Subcutaneous abdominal adipose tissue (tissue), 5 donors: ENCODE data around the gene SLC6A12.
"Not testable (repeated sequence)": the region's sequence is repeated elsewhere in the genome, so short reads cannot be mapped to it uniquely, and the experiment has no call there.

Experiments used
- H3K27ac ChIP-seq: one replicate; pipeline ENCODE4 v1.7.0; 2013; ENCODE audit warnings: low read depth, mild to moderate bottlenecking, inconsistent platforms, low read length, moderate library complexity
- H3K27me3 ChIP-seq, 5 donors: one replicate each; pipeline ENCODE4 v1.7.0; 2013; ENCODE audit warnings: low read length in 5 of 5, inconsistent platforms in 1 of 5; ENCODE audit not compliant: control insufficient read depth in 5 of 5, insufficient read depth in 4 of 5
- H3K36me3 ChIP-seq, 5 donors: one replicate each; pipeline ENCODE4 v1.7.0; 2013; ENCODE audit warnings: low read length in 5 of 5; ENCODE audit not compliant: control insufficient read depth in 5 of 5, insufficient read depth in 5 of 5
- H3K4me1 ChIP-seq, 5 donors: one replicate each; pipeline ENCODE4 v1.7.0; 2013; ENCODE audit warnings: low read length in 5 of 5, mild to moderate bottlenecking in 3 of 5, moderate library complexity in 1 of 5; ENCODE audit not compliant: control insufficient read depth in 5 of 5, insufficient read depth in 5 of 5
- H3K4me3 ChIP-seq, 5 donors: one replicate each; pipeline ENCODE4 v1.7.0; 2013; ENCODE audit warnings: low read length in 5 of 5, low read depth in 1 of 5
- H3K9ac ChIP-seq, 5 donors: one replicate each; pipeline ENCODE4 v1.7.0; 2013; ENCODE audit warnings: low read length in 5 of 5, mild to moderate bottlenecking in 4 of 5, moderate library complexity in 3 of 5
- H3K9me3 ChIP-seq, 5 donors: one replicate each; pipeline ENCODE4 v1.7.0; 2013; ENCODE audit warnings: low read length in 5 of 5; ENCODE audit not compliant: control insufficient read depth in 5 of 5
- donor health status: healthy.
- donor health status: healthy.
- donor health status: healthy.
- donor health status: healthy.
- donor health status: healthy.

The SLC6A12 gene

DNA sequence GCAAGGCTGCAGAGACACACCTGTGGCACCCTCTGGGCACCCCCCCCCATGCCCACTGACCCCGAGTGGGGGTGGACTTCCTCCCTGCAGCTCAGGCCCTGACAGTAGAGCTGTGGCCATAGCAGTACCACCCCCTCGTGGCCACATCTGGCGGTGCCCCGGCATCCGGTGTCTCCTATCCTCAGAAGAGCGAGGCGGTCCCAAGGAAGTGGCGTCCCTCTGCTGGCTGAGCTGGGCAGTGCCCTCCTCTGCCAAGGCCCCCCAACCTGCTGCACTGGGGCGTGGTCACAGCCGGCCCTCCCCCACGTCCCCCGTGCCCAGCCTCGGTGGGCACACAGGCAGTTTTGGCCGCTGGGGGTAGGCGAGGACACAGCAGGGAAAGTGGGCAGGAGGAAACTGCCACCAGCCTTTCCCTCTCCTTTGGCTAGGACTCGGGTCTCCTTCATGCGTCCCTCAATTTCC lies 6.0 kb upstream of the SLC6A12 start:
- Histone ChIP-seq H3K9ac (no peak overlapping the region), H3K27ac (no peak overlapping the region), H3K4me3 (no peak overlapping the region), H3K4me1 (peaks cover 0 to 6% (median 5%) of the 10 kb centered on the region in 5 donors), H3K27me3 (peaks cover 3 to 15% (median 12%) of the 10 kb centered on the region in 5 donors), H3K9me3 (no peaks in the 10 kb centered on the region), H3K36me3 (no peaks in the 10 kb centered on the region)

DNA sequence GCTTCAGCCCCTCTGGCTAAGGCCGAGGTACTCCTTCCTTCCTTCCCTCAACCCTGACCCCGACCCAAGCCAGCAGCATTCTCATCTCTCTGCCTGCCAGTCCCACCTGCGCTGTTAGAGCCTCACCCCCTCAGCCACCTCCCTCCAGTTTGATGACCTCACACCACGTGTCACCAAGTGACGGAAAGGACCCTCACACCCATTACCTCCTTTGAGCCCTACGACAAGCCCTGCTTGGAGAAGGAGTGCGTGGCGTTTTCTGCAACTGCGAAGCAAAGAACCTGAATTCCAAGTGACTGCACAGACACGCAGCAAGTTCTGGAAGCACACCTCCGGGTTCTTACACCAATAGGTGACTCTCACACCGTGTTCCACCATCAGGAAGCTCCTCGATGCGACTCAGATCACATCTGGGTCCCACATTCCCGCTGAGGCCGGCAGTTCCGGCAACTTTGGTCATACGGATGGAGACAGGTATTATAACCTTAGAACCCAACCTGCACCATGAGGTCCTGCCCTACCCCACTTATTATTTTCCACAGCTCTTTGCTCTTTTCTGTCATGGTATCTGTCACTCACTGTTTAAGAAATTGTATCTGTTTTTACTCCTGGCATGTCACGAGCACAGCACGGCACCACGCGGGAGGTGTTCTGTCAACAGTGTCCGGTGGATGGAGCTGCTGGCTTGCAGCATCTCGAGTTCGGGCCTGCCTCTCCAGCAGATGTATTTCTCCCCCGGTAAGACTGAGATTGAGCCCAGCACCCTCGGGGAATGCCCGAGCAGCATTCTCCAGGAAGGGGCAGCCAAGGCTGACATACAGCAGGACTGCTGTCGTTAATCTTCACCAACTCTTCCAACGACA lies 5.0 kb upstream of the SLC6A12 start:
- no peak overlapping the region for H3K27ac ChIP-seq
- H3K36me3 ChIP-seq, result no peaks in the 10 kb centered on the region
- peaks cover 0 to 9% (median 5%) of the 10 kb centered on the region in 5 donors for H3K4me1 ChIP-seq
- H3K27me3 ChIP-seq, result peaks cover 3 to 23% (median 14%) of the 10 kb centered on the region in 5 donors
- no peak overlapping the region for H3K4me3 ChIP-seq
- no peaks in the 10 kb centered on the region for H3K9me3 ChIP-seq
- no peak overlapping the region for H3K9ac ChIP-seq

DNA sequence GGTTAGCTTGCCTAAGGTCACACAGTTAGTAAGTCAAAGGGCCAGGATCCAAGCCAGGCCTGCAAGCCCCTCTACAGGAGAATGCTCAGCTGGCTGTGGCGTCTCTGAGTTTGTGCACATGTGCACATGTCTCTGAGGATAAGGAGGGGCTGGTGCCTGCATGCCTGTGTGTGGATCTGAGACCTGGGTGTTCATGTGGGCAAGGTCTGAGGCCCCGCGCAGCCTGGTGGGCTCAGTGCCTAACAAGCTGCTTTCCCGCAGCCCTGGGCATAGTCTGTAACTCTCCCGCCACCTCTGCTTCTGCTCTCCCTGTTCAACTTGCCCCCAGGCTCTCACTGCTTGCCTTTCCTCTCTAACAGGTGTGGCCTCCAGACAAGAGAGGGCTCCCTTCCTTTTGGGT lies 4.3 kb upstream of the SLC6A12 start:
- H3K9ac ChIP-seq, result no peak overlapping the region
- no peaks in the 10 kb centered on the region for H3K9me3 ChIP-seq
- H3K27ac ChIP-seq, result no peak overlapping the region
- no peak overlapping the region for H3K4me3 ChIP-seq
- no peaks in the 10 kb centered on the region for H3K36me3 ChIP-seq
- peaks cover 9 to 30% (median 18%) of the 10 kb centered on the region in 5 donors for H3K27me3 ChIP-seq
- peaks cover 0 to 16% (median 13%) of the 10 kb centered on the region in 5 donors for H3K4me1 ChIP-seq

DNA sequence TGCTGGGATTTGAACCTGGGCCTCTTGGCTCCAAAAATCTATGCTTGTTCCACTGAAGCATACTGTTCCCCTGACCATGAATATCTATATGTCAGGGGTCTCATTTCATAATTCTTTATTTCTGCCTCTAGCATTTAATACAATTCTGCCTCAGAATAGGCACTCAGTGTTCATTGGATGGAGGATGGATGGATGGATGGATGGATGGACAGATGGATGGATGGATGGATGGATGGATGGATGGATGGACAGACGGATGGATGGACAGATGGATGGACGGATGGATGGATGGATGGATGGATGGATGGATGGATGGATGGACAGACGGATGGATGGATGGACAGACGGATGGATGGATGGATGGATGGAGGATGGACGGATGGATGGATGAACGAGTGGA lies 3.1 kb upstream of the SLC6A12 start:
- not testable (repeated sequence) for H3K9ac ChIP-seq, H3K27ac ChIP-seq, H3K9me3 ChIP-seq, H3K36me3 ChIP-seq, H3K4me3 ChIP-seq
- peaks cover 0 to 23% (median 20%) of the 10 kb centered on the region in 5 donors for H3K4me1 ChIP-seq
- peaks cover 12 to 37% (median 19%) of the 10 kb centered on the region in 5 donors for H3K27me3 ChIP-seq

DNA sequence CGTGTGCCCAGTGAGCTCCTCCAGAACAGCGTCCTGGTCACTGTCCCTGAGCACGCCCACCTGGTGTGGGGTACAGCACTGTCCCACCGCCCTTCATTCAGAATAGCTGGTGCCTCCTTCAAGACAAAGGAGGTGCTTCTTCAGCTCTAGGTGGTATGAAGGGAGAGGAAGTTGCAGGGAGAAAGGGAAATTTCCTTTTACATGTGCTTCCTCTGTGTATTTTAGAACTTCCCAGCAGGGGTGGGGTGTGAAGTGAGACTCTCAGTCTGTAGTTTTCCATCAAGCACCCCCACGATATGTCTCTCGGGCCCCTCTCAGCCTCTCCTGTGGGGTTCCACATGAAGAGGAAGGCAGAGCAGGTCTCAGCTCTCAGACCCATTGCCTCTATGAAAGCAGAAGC lies 1.2 kb upstream of the SLC6A12 start:
- H3K27ac ChIP-seq, result no peak overlapping the region
- no peaks in the 10 kb centered on the region for H3K9me3 ChIP-seq
- H3K27me3 ChIP-seq, result peaks cover 9 to 45% (median 16%) of the 10 kb centered on the region in 5 donors

DNA sequence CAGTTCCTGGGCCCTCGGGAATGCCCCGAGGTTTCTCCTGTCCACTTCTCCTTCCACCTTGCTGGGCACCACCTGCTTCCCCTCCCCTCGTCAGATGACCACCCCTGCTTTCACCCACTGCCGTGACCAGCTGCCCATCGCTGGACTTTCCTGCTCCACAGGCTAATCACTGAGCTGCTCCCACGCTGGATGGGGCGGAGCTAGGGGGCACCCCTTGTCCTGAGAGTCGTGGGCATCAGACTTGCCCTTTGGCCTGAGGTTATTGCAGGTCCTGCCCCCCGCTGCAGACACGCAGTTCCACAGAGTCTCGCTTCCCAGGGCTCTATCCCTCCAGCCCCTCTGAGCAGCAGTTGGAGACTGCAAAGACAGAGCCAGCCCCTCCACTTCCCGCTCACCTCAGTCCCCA lies 427 bp downstream of the SLC6A12 start:
- peak overlapping the region in 4 of 5 donors; percentile 11 to 37 (median 14) for H3K4me3 ChIP-seq
- no peak overlapping the region for H3K9ac ChIP-seq
- no peaks in the 10 kb centered on the region for H3K9me3 ChIP-seq
- H3K27ac ChIP-seq, result no peak overlapping the region
- peaks cover 9 to 44% (median 20%) of the 10 kb centered on the region in 5 donors for H3K27me3 ChIP-seq
- no peaks in the 10 kb centered on the region for H3K36me3 ChIP-seq
- H3K4me1 ChIP-seq, result peaks cover 0 to 17% (median 15%) of the 10 kb centered on the region in 5 donors

More for the DNA sequence above, 1.2 kb upstream of the SLC6A12 start:
- Histone ChIP-seq H3K4me3 (no peak overlapping the region), H3K4me1 (peaks cover 0 to 23% (median 18%) of the 10 kb centered on the region in 5 donors), H3K9ac (no peak overlapping the region), H3K36me3 (no peaks in the 10 kb centered on the region)

DNA sequence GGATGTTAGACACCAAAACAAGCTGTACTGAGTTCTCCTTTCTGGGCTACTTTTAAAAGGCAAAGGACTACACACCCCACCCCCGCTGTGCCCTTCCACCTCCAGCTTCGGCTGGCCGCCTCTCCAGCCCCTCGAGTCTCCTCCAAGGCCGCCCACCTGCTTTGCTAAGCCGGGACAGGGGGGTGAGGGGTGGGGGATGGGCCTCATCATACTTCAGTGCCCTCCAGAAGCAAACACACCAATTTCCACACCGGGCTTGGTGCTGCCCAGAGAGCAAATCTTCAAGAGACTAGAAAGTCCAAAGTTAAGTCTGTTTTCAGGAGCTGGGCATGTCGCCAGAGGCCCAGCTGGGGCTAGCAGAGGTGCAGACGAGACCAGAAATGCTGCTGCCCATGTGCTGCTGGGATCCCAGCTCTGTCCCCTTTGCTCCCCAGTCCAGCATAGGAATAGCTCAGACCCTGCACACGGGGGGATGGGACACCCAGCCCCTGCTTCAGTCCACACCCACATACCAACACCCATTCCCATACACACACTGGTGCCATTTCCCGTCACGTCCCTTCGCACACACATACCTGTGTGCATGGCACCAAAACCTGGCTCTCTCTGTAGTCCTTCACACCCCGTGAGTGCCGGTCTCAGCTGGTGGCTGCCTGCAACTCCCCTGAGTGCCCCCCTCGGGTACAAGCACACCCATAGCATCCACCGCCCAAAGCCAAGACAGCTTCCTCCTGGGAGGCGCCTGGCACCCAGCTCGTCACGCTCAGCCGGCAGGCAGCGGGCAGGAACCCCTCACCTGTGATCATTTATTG lies 1.0 kb downstream of the SLC6A12 start:
- no peak overlapping the region for H3K27ac ChIP-seq
- H3K4me3 ChIP-seq, result peak overlapping the region in 3 of 5 donors; percentile 13 to 25 (median 24)
- no peaks in the 10 kb centered on the region for H3K36me3 ChIP-seq
- H3K4me1 ChIP-seq, result peaks cover 0 to 17% (median 15%) of the 10 kb centered on the region in 5 donors
- no peaks in the 10 kb centered on the region for H3K9me3 ChIP-seq
- H3K27me3 ChIP-seq, result peaks cover 7 to 39% (median 22%) of the 10 kb centered on the region in 5 donors
- no peak overlapping the region for H3K9ac ChIP-seq

DNA sequence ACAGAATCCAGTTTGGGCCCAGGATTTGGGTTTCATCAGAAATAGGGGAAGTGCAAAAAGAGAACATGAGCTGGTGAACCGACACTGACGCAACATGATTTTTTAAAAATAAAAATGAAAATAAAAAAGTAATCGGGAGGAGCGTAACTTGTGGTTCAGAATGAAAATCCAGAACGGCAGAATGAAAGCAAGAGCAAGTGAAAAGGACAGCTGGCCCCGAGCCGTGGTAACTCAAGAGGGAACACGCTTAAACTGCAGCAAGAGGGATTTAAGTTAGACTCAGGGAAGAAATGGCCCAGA lies 1.6 kb downstream of the SLC6A12 start:
- Histone ChIP-seq H3K27me3 (peaks cover 7 to 41% (median 24%) of the 10 kb centered on the region in 5 donors), H3K9ac (no peak overlapping the region), H3K9me3 (no peaks in the 10 kb centered on the region), H3K27ac (no peak overlapping the region), H3K4me3 (peak overlapping the region in 2 of 5 donors; percentile 13 to 24), H3K4me1 (peaks cover 0 to 17% (median 15%) of the 10 kb centered on the region in 5 donors), H3K36me3 (no peaks in the 10 kb centered on the region)

DNA sequence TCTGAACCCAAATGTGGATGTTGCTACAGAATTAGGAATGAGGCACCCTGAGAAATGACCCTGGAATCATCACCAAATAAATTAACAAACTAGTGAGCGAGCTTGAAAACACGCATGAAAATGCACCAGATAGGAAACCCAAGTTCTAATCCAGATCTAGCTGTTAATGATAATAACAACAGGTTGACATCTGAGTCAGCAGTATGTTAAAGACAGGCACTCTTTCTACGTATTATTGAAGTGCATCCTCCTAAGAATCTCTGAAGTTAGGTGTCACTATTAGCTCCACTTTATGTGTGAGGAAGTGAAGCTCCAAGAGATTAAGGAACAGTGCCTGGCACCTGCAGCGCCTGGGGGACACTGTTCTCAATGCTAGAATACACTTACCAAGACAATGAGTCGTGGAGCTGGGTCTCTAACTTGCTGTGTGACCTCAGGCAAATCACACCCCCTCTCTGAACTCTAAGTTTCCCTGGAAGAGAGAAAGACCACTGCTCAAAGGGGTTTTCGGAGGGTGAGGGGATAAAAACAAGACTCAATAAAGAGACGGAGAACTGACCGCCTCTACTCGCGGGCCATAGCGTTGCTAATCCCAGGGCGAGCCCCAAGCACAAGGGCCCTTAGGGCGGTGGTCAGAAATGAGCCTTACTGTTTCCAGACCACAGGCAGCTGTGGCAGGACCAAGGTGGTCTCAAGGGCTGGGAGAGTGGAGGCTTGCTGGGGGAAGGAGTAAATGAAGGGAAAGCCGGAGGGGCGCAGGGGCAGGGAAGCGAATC lies 2.1 kb downstream of the SLC6A12 start:
- peaks cover 10 to 41% (median 24%) of the 10 kb centered on the region in 5 donors for H3K27me3 ChIP-seq
- H3K4me3 ChIP-seq, result no peak overlapping the region
- peaks cover 0 to 17% (median 15%) of the 10 kb centered on the region in 5 donors for H3K4me1 ChIP-seq
- no peak overlapping the region for H3K9ac ChIP-seq
- no peak overlapping the region for H3K27ac ChIP-seq
- H3K9me3 ChIP-seq, result no peaks in the 10 kb centered on the region
- H3K36me3 ChIP-seq, result no peaks in the 10 kb centered on the region
